DND-41 (cell line): ENCODE measurements around the gene LIF.

Source experiments
- EZH2 ChIP-seq: IDR thresholded peaks from 3 replicates; pipeline ENCODE4 v1.6.1; 2012; ENCODE audit warnings: borderline replicate concordance, low read depth, mild to moderate bottlenecking, moderate library complexity, low read length, inconsistent platforms; ENCODE audit not compliant: severe bottlenecking
- TF ChIP-seq, protein P1 (sequence below): IDR thresholded peaks from 2 replicates; pipeline ENCODE4 v1.5.1; 2012; ENCODE audit warnings: borderline replicate concordance, low read length, moderate library complexity, mild to moderate bottlenecking; ENCODE audit not compliant: poor library complexity, severe bottlenecking; ENCODE audit errors: extremely low read depth

DNA sequence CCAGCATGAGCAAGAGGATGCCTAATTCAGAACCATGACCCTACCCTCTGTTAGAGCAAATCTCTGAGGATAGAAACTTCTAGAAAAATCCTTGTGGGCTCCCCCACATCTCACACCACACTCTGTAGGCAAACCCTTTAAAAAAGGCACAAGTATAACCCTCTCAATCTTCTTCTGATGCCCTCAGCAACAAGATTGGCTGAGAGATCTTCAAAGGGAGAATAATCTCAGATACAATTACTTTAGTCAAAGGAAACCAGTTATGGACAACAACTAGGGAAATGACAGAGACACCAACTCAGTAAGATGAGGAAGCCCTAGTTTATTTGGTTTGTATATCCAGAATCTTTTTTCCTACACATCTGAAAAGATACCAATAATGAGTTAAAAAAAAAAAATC lies 49.2 kb downstream of the LIF start:
- no peak for TF ChIP-seq EZH2
- TF ChIP-seq, protein P1, sequence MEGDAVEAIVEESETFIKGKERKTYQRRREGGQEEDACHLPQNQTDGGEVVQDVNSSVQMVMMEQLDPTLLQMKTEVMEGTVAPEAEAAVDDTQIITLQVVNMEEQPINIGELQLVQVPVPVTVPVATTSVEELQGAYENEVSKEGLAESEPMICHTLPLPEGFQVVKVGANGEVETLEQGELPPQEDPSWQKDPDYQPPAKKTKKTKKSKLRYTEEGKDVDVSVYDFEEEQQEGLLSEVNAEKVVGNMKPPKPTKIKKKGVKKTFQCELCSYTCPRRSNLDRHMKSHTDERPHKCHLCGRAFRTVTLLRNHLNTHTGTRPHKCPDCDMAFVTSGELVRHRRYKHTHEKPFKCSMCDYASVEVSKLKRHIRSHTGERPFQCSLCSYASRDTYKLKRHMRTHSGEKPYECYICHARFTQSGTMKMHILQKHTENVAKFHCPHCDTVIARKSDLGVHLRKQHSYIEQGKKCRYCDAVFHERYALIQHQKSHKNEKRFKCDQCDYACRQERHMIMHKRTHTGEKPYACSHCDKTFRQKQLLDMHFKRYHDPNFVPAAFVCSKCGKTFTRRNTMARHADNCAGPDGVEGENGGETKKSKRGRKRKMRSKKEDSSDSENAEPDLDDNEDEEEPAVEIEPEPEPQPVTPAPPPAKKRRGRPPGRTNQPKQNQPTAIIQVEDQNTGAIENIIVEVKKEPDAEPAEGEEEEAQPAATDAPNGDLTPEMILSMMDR = no peak
